GM21717 (cell line): ENCODE data around the gene SEMA3C.

Experiments used
- ATAC-seq: cut with Tn5 transposase; IDR thresholded peaks from one replicate; pipeline ENCODE4 v1.9.1; 2021; ENCODE audit warnings: mild to moderate bottlenecking, moderate library complexity; ENCODE audit not compliant: unreplicated experiment

SEMA3C gene

GRCh38 chr7:80890426-80891258, 28.2 kb downstream of the SEMA3C start:
- ATAC-seq = no peak

DNA sequence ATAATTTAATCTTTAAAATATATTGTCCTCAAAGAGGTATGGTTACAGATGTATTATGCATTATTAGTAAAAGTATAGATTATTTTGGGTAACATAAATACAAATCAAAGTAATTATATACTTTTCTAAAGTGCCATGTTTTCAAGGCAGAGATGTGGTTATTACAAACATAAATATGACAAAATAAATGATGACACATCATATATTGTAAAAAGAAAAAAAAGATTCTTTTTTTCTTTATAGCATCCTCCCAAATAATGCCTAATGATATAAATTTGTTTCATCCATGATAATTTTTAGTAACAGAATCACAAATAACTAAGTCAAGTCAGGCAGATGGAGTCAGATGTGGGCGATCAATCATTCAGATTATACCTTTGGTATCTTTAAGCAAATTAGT, 29.3 kb downstream of the SEMA3C start:
- ATAC-seq = no peak

- no peak for ATAC-seq
Measured at GRCh38 chr7:80885757-80886156, 33.1 kb downstream of the SEMA3C start.

- ATAC-seq = no peak
Measured at GRCh38 chr7:80884511-80885195, 34.2 kb downstream of the SEMA3C start.

GRCh38 chr7:80883154-80884025, 35.5 kb downstream of the SEMA3C start:
- ATAC-seq = no peak

- no peak for ATAC-seq
Measured at GRCh38 chr7:80882213-80882801, 36.5 kb downstream of the SEMA3C start.

GRCh38 chr7:80881351-80881900, 37.4 kb downstream of the SEMA3C start:
- no peak for ATAC-seq

- no peak for ATAC-seq
Measured at GRCh38 chr7:80879849-80880248, 39.0 kb downstream of the SEMA3C start.

GRCh38 chr7:80876894-80877414, 41.9 kb downstream of the SEMA3C start:
- no peak for ATAC-seq

DNA sequence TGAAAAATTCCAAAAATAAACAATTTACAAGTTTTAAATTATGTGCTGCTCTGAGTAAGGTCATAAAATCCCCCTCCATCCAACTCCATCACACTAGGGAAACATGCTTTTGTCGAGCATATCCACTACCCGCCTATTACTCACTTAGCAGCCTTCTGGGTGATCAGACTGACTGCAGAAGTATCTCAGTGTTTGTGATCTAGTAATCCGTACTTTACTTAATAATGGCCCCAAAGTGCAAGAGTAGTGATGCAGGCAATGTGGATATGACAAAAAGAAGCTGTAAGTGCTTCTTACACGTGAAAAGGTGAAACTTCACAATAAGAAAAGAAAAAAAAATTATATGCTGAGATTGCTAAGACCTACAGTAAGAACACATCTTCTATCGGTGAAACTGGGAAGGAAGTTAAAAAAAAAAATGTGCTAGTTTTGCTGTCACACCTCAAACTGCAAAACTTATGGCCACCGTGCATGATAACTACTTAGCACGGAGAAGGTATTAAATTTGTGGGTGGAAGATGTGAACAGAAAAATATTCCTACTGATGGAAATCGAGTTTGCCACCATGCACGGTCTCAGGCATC, 43.2 kb downstream of the SEMA3C start:
- no peak for ATAC-seq

GRCh38 chr7:80873140-80873539, 45.7 kb downstream of the SEMA3C start:
- ATAC-seq = no peak

- ATAC-seq = no peak
Measured at GRCh38 chr7:80871228-80871627, 47.6 kb downstream of the SEMA3C start.

GRCh38 chr7:80870813-80871212, 48.0 kb downstream of the SEMA3C start:
- no peak for ATAC-seq

- ATAC-seq = no peak
Measured at GRCh38 chr7:80869821-80870751, 48.8 kb downstream of the SEMA3C start.

- no peak for ATAC-seq
Measured at GRCh38 chr7:80869106-80869784, 49.6 kb downstream of the SEMA3C start.

DNA sequence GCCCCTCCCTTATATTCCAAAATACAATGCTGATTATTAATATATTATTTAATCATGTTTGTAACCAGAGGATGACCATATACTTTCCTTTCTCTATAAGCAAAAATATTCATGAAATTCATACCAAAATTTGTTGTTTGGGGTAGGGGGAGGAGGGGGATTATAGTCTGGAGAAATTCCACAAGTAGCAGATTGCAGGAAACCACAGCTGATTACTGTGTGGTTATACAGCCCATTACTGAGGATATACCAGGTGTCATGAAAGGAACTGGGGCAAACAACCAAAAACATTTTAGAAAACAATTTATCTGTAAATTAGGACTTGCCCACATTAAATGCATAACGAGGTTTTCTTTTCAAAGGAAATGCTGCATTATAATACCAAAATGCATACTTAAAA, 50.3 kb downstream of the SEMA3C start:
- no peak for ATAC-seq

GRCh38 chr7:80860554-80860953, 58.3 kb downstream of the SEMA3C start:
- no peak for ATAC-seq

DNA sequence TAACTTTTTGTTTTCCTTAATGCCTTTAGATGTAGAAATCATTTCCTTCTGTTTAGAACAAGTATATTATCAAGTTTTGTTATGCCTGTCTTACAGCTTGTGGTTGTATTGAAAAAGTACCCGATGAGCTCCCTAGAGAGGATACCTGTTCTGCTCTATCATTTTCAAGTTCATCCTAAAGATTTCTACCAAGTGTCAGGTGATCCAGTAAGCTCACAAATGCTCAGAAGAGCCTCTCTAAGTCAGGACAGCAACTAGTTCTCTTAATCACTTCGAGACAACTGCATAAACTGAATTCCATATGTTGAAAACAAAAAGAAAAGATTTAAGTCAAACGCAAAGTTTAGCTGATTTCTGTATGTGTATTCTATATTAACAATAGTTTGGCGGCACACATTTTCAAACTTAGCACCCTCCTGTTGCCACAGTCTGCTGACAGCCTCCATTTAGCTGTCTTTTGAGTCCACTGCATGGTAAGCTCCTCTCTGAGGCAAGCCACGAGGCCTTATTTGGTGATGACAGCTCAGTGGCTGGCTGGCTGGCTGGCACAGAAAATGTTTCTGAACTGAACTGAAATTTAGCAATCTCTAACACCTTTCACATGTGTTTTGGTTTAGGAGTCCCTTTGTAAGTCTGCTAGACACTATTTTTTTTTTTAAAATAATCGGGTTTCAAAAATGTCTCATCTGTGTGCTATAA, 59.4 kb downstream of the SEMA3C start:
- no peak for ATAC-seq
